DMS153 (cell line): Measurements from ENCODE around the gene HOXB4.
A peak's percentile ranks its signal among the peaks of the same experiment; 100 is the strongest.

Source experiments
- DNase-seq: peaks from one replicate; lab custom pipeline; 2025; lab: John Stamatoyannopoulos, UW

The HOXB4 gene

GRCh38 chr17:48601539-48602425, 23.6 kb upstream of the HOXB4 start:
- no peak for DNase-seq

GRCh38 chr17:48601207-48601538, 23.0 kb upstream of the HOXB4 start:
- DNase-seq = no peak

GRCh38 chr17:48600244-48601098, 22.3 kb upstream of the HOXB4 start:
- peak; percentile 47 for DNase-seq

- DNase-seq = no peak
Measured at GRCh38 chr17:48599354-48599753, 21.2 kb upstream of the HOXB4 start.

GRCh38 chr17:48598736-48599135, 20.6 kb upstream of the HOXB4 start:
- no peak for DNase-seq

- DNase-seq = peak; percentile 54
Measured at GRCh38 chr17:48597778-48598631, 19.9 kb upstream of the HOXB4 start.

GRCh38 chr17:48597528-48597777, 19.3 kb upstream of the HOXB4 start:
- DNase-seq = no peak

GRCh38 chr17:48596735-48597527, 18.8 kb upstream of the HOXB4 start:
- DNase-seq = no peak

- peak; percentile 38 for DNase-seq
Measured at GRCh38 chr17:48596000-48596734, 18.0 kb upstream of the HOXB4 start.

- DNase-seq = no peak
Measured at GRCh38 chr17:48595278-48595999, 17.3 kb upstream of the HOXB4 start.

GRCh38 chr17:48594538-48595277, 16.6 kb upstream of the HOXB4 start:
- no peak for DNase-seq

GRCh38 chr17:48593840-48594537, 15.8 kb upstream of the HOXB4 start:
- DNase-seq = peak; percentile 95

GRCh38 chr17:48593126-48593829, 15.1 kb upstream of the HOXB4 start, which contains the start of gene HOXB5:
Gene HOXB5, minus strand, starts transcription at chr17:48593779. Its CDS starts 97 bp downstream, at chr17:48593682.
- peak; percentile 36 for DNase-seq

- no peak for DNase-seq
Measured at GRCh38 chr17:48592577-48592976, 14.4 kb upstream of the HOXB4 start.

- DNase-seq = no peak
Measured at GRCh38 chr17:48592057-48592514, 13.9 kb upstream of the HOXB4 start.

GRCh38 chr17:48591255-48592056, 13.3 kb upstream of the HOXB4 start:
- no peak for DNase-seq

- DNase-seq = no peak
Measured at GRCh38 chr17:48590607-48591161, 12.5 kb upstream of the HOXB4 start.
